Hepatocyte (in vitro differentiated cells): Measurements from ENCODE around the gene SHBG. TPM values are rescaled to one million over a fixed set of nuclear protein-coding genes. Genes with fewer than 3 reads are reported as not detected.

Source experiments
- DNase-seq: peaks from one replicate; pipeline ENCODE4 v3.0.0-alpha.2; 2016; ENCODE audit warnings: low spot score
- H2AFZ ChIP-seq: fragments of 200-600 bp; sonication (generic); 2 replicates; pipeline ENCODE4 v1.6.0; 2016; ENCODE audit warnings: antibody characterized with exemption, mild to moderate bottlenecking
- H3K27ac ChIP-seq: fragments of 200-600 bp; sonication (generic); 2 replicates; pipeline ENCODE4 v1.5.1; 2016; ENCODE audit warnings: mild to moderate bottlenecking
- H3K27me3 ChIP-seq: fragments of 200-600 bp; sonication (generic); 2 replicates; pipeline ENCODE4 v1.6.1; 2016
- H3K36me3 ChIP-seq: fragments of 200-600 bp; sonication (generic); replicated peaks from 2 replicates; pipeline ENCODE4 v1.5.1; 2016; ENCODE audit warnings: low read depth; ENCODE audit not compliant: insufficient read depth
- H3K4me1 ChIP-seq: fragments of 200-600 bp; sonication (generic); 2 replicates; pipeline ENCODE4 v1.5.1; 2016; ENCODE audit warnings: mild to moderate bottlenecking, moderate library complexity; ENCODE audit not compliant: insufficient read depth
- H3K4me2 ChIP-seq: fragments of 200-600 bp; sonication (generic); 2 replicates; pipeline ENCODE4 v1.6.0; 2016
- H3K4me3 ChIP-seq: fragments of 200-600 bp; sonication (generic); 2 replicates; pipeline ENCODE4 v1.5.1; 2016; ENCODE audit warnings: mild to moderate bottlenecking
- H3K79me2 ChIP-seq: fragments of 200-600 bp; sonication (generic); 2 replicates; pipeline ENCODE4 v1.6.0; 2017; ENCODE audit warnings: mild to moderate bottlenecking
- H3K9me2 ChIP-seq: fragments of 200-600 bp; sonication (generic); replicated peaks from 2 replicates; pipeline ENCODE4 v1.6.0; 2017; ENCODE audit warnings: mild to moderate bottlenecking; ENCODE audit not compliant: insufficient read depth
- H3K9me3 ChIP-seq: fragments of 200-600 bp; sonication (generic); 2 replicates; pipeline ENCODE4 v1.5.1; 2016; ENCODE audit warnings: low read depth, mild to moderate bottlenecking
- H4K20me1 ChIP-seq: fragments of 200-600 bp; sonication (generic); 2 replicates; pipeline ENCODE4 v1.6.0; 2016; ENCODE audit warnings: mild to moderate bottlenecking; ENCODE audit not compliant: insufficient read depth, poor library complexity, severe bottlenecking
- CTCF ChIP-seq: fragments of 200-600 bp; sonication (generic); IDR thresholded peaks from 2 replicates; pipeline ENCODE4 v1.5.1; 2016; ENCODE audit warnings: antibody characterized with exemption, mild to moderate bottlenecking; ENCODE audit not compliant: poor library complexity
- EZH2 ChIP-seq: fragments of 200-600 bp; sonication (generic); IDR thresholded peaks from 2 replicates; pipeline ENCODE4 v1.6.1; 2016; ENCODE audit warnings: antibody characterized with exemption, mild to moderate bottlenecking, borderline replicate concordance
- EZH2phosphoT487 ChIP-seq: fragments of 200-600 bp; sonication (generic); IDR thresholded peaks from one replicate; pipeline ENCODE4 v1.6.1; 2018; ENCODE audit warnings: antibody characterized with exemption, mild to moderate bottlenecking, low read depth, moderate library complexity; ENCODE audit not compliant: unreplicated experiment, severe bottlenecking
- WGBS: methylation state at CpG from one replicate; pipeline ENCODE4 v1.1.6; 2016; ENCODE audit warnings: low lambda C conversion rate; ENCODE audit errors: missing lambda C conversion rate; 5-methylcytosine and 5-hydroxymethylcytosine counted together
- polyA plus RNA-seq: library from polyadenylated mRNA; unstranded; fragments of >200 nt; fragmentation: Nextera tagmentation; extraction: Ambion mirVana; gene quantifications from 2 replicates; pipeline ENCODE4 v1.2.1, GENCODE V29; 2016
- total RNA-seq: library from RNA; depleted of rRNA; stranded (reverse); fragments of >200 nt; gene quantifications from 2 replicates; pipeline ENCODE4 v1.2.3, GENCODE V29; 2014

SHBG gene
- total and polyA plus RNA-seq, 2 experiments from 2014 or later: 5.3 to 9.0 TPM

GRCh38 chr17:7612294-7612640 is 17.7 kb upstream of the SHBG start:
- H4K20me1 ChIP-seq: peaks cover 47% of the 10 kb centered on the region
- no peak overlapping the region for H3K27ac ChIP-seq
- no peak overlapping the region for H3K4me3 ChIP-seq
- peaks cover 69% of the 10 kb centered on the region for H3K79me2 ChIP-seq
- H3K36me3 ChIP-seq: no peaks in the 10 kb centered on the region
- TF ChIP-seq EZH2phosphoT487 (no peak), CTCF (no peak), EZH2 (no peak)
- H3K4me1 ChIP-seq: peaks cover 10% of the 10 kb centered on the region
- 94% methylated on average over 1 of the region's 1 CpG for WGBS
- H3K9me3 ChIP-seq: no peaks in the 10 kb centered on the region
- no peak for DNase-seq
- H3K4me2 ChIP-seq: peak overlapping the region; percentile 92
- H2AFZ ChIP-seq: no peak overlapping the region
- no peaks in the 10 kb centered on the region for H3K27me3 ChIP-seq
- no peaks in the 10 kb centered on the region for H3K9me2 ChIP-seq

- H3K27me3 ChIP-seq: no peaks in the 10 kb centered on the region
- H3K9me3 ChIP-seq: no peaks in the 10 kb centered on the region
- no peak overlapping the region for H2AFZ ChIP-seq
- H3K4me1 ChIP-seq: peaks cover 10% of the 10 kb centered on the region
- WGBS: 7% methylated on average over 18 of the region's 20 CpGs
- no peaks in the 10 kb centered on the region for H3K36me3 ChIP-seq
- peak overlapping the region; percentile 92 for H3K4me2 ChIP-seq
- H4K20me1 ChIP-seq: peaks cover 33% of the 10 kb centered on the region
- peaks cover 53% of the 10 kb centered on the region for H3K79me2 ChIP-seq
- no peak for DNase-seq
- peak overlapping the region; percentile 71 for H3K27ac ChIP-seq
- peak overlapping the region; percentile 65 for H3K4me3 ChIP-seq
- H3K9me2 ChIP-seq: no peaks in the 10 kb centered on the region
- no peak for TF ChIP-seq CTCF
- no peak for TF ChIP-seq EZH2phosphoT487
- no peak for TF ChIP-seq EZH2
Measured at GRCh38 chr17:7613769-7614424, 16.0 kb upstream of the SHBG start.

GRCh38 chr17:7614425-7615264 is 15.3 kb upstream of the SHBG start, which contains the start of gene FXR2:
TSS of gene FXR2 (minus strand) at chr17:7614897. CDS start at chr17:7614532, 365 bp downstream.
- Histone ChIP-seq H3K4me1 (peaks cover 10% of the 10 kb centered on the region), H3K9me2 (no peaks in the 10 kb centered on the region), H2AFZ (peak within 1 kb of the TSS; percentile 53), H3K4me3 (peak within 1 kb of the TSS; percentile 65), H4K20me1 (peaks cover 31% of the 10 kb centered on the region), H3K27ac (peak within 1 kb of the TSS; percentile 75), H3K79me2 (peaks cover 45% of the 10 kb centered on the region), H3K9me3 (no peaks in the 10 kb centered on the region), H3K4me2 (peak within 1 kb of the TSS; percentile 92), H3K27me3 (no peaks in the 10 kb centered on the region), H3K36me3 (no peaks in the 10 kb centered on the region)
- peak; percentile 100 for DNase-seq
- WGBS: 2% methylated on average over 51 of the region's 93 CpGs
- TF ChIP-seq EZH2: no peak
- peak; percentile 63 for TF ChIP-seq CTCF
